Measurements from ENCODE around the gene PPP1R9B. TPM values are rescaled to one million over a fixed set of nuclear protein-coding genes. Genes with fewer than 3 reads are reported as not detected.
A peak's percentile ranks its signal among the peaks of the same experiment; 100 is the strongest.

The PPP1R9B gene
- total RNA-seq, 4 donors from 2014 or later = 28.6 to 37.2 (median 31.9) TPM

GRCh38 chr17:50143461-50144176 lies 6.9 kb downstream of the PPP1R9B start:
- Histone ChIP-seq H3K4me1 (peaks cover 24 to 33% of the 10 kb centered on the region in 2 donors), H3K9me3 (no peaks in the 10 kb centered on the region), H3K27me3 (no peaks in the 10 kb centered on the region), H3K4me3 (replicated peaks in 1 of 3) (no peak overlapping the region), H3K27ac (no peak overlapping the region), H3K36me3 (peaks cover 42 to 48% of the 10 kb centered on the region in 2 donors)
- no peak for DNase-seq
- 91 to 95% methylated on average over 17 of the region's 20 CpGs for WGBS, 2 donors
- no peak for TF ChIP-seq POLR2A (IDR thresholded peaks at IDR 0.05)
- TF ChIP-seq CTCF (IDR thresholded peaks at IDR 0.05) = no peak
- intact Hi-C loops (cut with DNase I) = no loop called here

- peaks cover 52 to 59% of the 10 kb centered on the region in 2 donors for H3K36me3 ChIP-seq
- H3K27me3 ChIP-seq = no peaks in the 10 kb centered on the region
- 69 to 71% methylated on average over 8 of the region's 8 CpGs for WGBS, 2 donors
- intact Hi-C loops (cut with DNase I) = no loop called here
- TF ChIP-seq POLR2A (IDR thresholded peaks at IDR 0.05) (no peak), CTCF (IDR thresholded peaks at IDR 0.05) (no peak)
- no peak overlapping the region for H3K4me3 ChIP-seq (replicated peaks in 1 of 3)
- no peak for DNase-seq
- H3K4me1 ChIP-seq = peaks cover 5 to 14% of the 10 kb centered on the region in 2 donors
- H3K27ac ChIP-seq = no peak overlapping the region
- no peaks in the 10 kb centered on the region for H3K9me3 ChIP-seq
Measured at GRCh38 chr17:50141745-50142110, 8.7 kb downstream of the PPP1R9B start.

- no peak for TF ChIP-seq POLR2A (IDR thresholded peaks at IDR 0.05)
- no peak for TF ChIP-seq CTCF (IDR thresholded peaks at IDR 0.05)
- no peak overlapping the region for H3K27ac ChIP-seq
- no peak overlapping the region for H3K4me3 ChIP-seq (replicated peaks in 1 of 3)
- no peak for DNase-seq
- peaks cover 0 to 9% of the 10 kb centered on the region in 2 donors for H3K4me1 ChIP-seq
- H3K27me3 ChIP-seq = no peaks in the 10 kb centered on the region
- H3K36me3 ChIP-seq = peaks cover 55 to 61% of the 10 kb centered on the region in 2 donors
- H3K9me3 ChIP-seq = no peaks in the 10 kb centered on the region
- intact Hi-C loops (cut with DNase I) = no loop called here
- WGBS, 2 donors = 85 to 90% methylated on average over 16 of the region's 16 CpGs
Measured at GRCh38 chr17:50141026-50141744, 9.3 kb downstream of the PPP1R9B start.

- Histone ChIP-seq H3K27ac (no peak overlapping the region), H3K9me3 (no peaks in the 10 kb centered on the region), H3K4me3 (replicated peaks in 1 of 3) (no peak overlapping the region), H3K4me1 (peaks cover 0 to 4% of the 10 kb centered on the region in 2 donors), H3K36me3 (peaks cover 64 to 70% of the 10 kb centered on the region in 2 donors), H3K27me3 (no peaks in the 10 kb centered on the region)
- intact Hi-C loops (cut with DNase I) = no loop called here
- peak; percentile 61 to 66 for DNase-seq
- TF ChIP-seq CTCF (IDR thresholded peaks at IDR 0.05) (peak; percentile 82 to 93 (median 86)), POLR2A (IDR thresholded peaks at IDR 0.05) (no peak)
- WGBS, 2 donors = 51 to 52% methylated on average over 19 of the region's 19 CpGs
Measured at GRCh38 chr17:50139950-50140885, 10.3 kb downstream of the PPP1R9B start.
